Mesothelial cell of epicardium (in vitro differentiated cells): ENCODE measurements around the gene TMEM109. TPM values are rescaled to one million over a fixed set of nuclear protein-coding genes. Genes with fewer than 3 reads are reported as not detected.

Experiments used
- DNase-seq, 2 experiments: peaks; one replicate each; pipeline ENCODE4 v3.0.0; 2021; ENCODE audit warnings: low spot score in 2 of 2; ENCODE audit not compliant: unreplicated experiment in 2 of 2
- H3K27ac Mint-ChIP-seq: 2 replicates; pipeline ENCODE4 v1.8.0; 2021; ENCODE audit warnings: mixed read lengths
- H3K27me3 Mint-ChIP-seq: 2 replicates; pipeline ENCODE4 v1.8.0; 2021; ENCODE audit warnings: low read depth, mixed read lengths
- H3K36me3 Mint-ChIP-seq: 2 replicates; pipeline ENCODE4 v1.8.0; 2021; ENCODE audit warnings: mixed read lengths
- H3K4me1 Mint-ChIP-seq: 2 replicates; pipeline ENCODE4 v1.8.0; 2021; ENCODE audit warnings: mixed read lengths
- H3K4me3 Mint-ChIP-seq: 2 replicates; pipeline ENCODE4 v1.8.0; 2021; ENCODE audit warnings: mild to moderate bottlenecking, moderate library complexity, mixed read lengths
- H3K9me3 Mint-ChIP-seq: 2 replicates; pipeline ENCODE4 v1.8.0; 2021; ENCODE audit warnings: mixed read lengths
- total RNA-seq: library from RNA; stranded (reverse); gene quantifications from 3 replicates; pipeline ENCODE4 v1.2.1, GENCODE V29; 2021
- TF ChIP-seq, protein P1 (sequence below): fragments of 200-600 bp; sonication (generic); IDR thresholded peaks from one replicate; pipeline ENCODE4 v1.5.0; 2021; ENCODE audit warnings: antibody characterized with exemption; ENCODE audit not compliant: unreplicated experiment

Gene TMEM109
- total RNA-seq, 1 donor from 2014 or later: 56.8 TPM

- TF ChIP-seq, protein P1, sequence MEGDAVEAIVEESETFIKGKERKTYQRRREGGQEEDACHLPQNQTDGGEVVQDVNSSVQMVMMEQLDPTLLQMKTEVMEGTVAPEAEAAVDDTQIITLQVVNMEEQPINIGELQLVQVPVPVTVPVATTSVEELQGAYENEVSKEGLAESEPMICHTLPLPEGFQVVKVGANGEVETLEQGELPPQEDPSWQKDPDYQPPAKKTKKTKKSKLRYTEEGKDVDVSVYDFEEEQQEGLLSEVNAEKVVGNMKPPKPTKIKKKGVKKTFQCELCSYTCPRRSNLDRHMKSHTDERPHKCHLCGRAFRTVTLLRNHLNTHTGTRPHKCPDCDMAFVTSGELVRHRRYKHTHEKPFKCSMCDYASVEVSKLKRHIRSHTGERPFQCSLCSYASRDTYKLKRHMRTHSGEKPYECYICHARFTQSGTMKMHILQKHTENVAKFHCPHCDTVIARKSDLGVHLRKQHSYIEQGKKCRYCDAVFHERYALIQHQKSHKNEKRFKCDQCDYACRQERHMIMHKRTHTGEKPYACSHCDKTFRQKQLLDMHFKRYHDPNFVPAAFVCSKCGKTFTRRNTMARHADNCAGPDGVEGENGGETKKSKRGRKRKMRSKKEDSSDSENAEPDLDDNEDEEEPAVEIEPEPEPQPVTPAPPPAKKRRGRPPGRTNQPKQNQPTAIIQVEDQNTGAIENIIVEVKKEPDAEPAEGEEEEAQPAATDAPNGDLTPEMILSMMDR: no peak
- no peak overlapping the region for H3K4me3 Mint-ChIP-seq
- H3K27me3 Mint-ChIP-seq: peaks cover 35% of the 10 kb centered on the region
- H3K9me3 Mint-ChIP-seq: no peaks in the 10 kb centered on the region
- H3K36me3 Mint-ChIP-seq: no peaks in the 10 kb centered on the region
- H3K4me1 Mint-ChIP-seq: peaks cover 28% of the 10 kb centered on the region
- no peak overlapping the region for H3K27ac Mint-ChIP-seq
- no peak for DNase-seq
Observed at GRCh38 chr11:60910711-60911380, 3.1 kb upstream of the TMEM109 start.

- Mint-ChIP-seq H3K27me3 (peaks cover 35% of the 10 kb centered on the region), H3K27ac (peak overlapping the region; percentile 14), H3K9me3 (no peaks in the 10 kb centered on the region), H3K4me3 (no peak overlapping the region), H3K36me3 (no peaks in the 10 kb centered on the region), H3K4me1 (peaks cover 26% of the 10 kb centered on the region)
- no peak for DNase-seq
- TF ChIP-seq, protein P1: no peak
Observed at GRCh38 chr11:60912223-60912850, 1.6 kb upstream of the TMEM109 start.

DNA sequence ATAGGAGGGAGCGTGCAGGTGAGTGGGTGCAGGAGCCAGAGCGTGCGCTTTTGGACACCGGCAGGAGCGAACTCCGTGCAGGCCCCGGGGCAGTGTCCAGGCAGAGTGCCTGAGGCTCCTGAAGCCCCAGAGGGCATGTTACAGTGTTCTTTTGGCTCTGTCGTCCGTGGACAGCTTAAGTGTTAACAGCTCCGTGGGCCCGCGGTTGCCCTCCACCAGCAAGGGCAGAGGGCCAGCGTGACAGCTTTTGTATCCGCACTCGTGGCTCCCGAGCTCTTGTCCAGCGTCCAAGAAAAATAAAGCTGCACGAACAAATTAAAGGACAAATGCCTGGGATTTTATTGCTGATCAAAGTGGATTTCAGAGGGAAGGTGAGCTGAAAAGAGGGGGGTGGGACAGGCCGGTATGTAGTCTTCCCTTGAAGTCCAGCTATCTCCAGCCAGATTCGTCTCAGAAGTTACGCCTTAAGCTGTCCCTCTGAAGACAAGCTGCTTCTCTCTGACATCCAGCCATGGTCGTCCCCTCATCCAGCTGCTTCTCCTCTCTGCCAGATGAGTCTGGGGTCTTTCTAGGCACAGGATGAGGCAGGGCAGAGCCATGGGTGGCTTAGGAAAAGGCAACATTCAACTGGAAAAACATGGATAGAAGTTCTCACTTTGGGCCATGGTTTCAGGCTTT, 968 bp upstream of the TMEM109 start:
- DNase-seq: no peak
- H3K4me1 Mint-ChIP-seq: peaks cover 26% of the 10 kb centered on the region
- H3K4me3 Mint-ChIP-seq: peak overlapping the region; percentile 91
- no peaks in the 10 kb centered on the region for H3K9me3 Mint-ChIP-seq
- H3K36me3 Mint-ChIP-seq: no peaks in the 10 kb centered on the region
- peak overlapping the region; percentile 97 for H3K27ac Mint-ChIP-seq
- peaks cover 32% of the 10 kb centered on the region for H3K27me3 Mint-ChIP-seq
- TF ChIP-seq, protein P1: no peak

GRCh38 chr11:60914633-60915247, 782 bp downstream of the TMEM109 start:
- Mint-ChIP-seq H3K27ac (peak overlapping the region; percentile 94), H3K36me3 (no peaks in the 10 kb centered on the region), H3K27me3 (peaks cover 15% of the 10 kb centered on the region), H3K9me3 (no peaks in the 10 kb centered on the region), H3K4me1 (peaks cover 28% of the 10 kb centered on the region), H3K4me3 (peak overlapping the region; percentile 91)
- TF ChIP-seq, protein P1: no peak
- no peak for DNase-seq

GRCh38 chr11:60915248-60915914, 1.4 kb downstream of the TMEM109 start:
- H3K4me3 Mint-ChIP-seq: peak overlapping the region; percentile 91
- peaks cover 28% of the 10 kb centered on the region for H3K4me1 Mint-ChIP-seq
- H3K9me3 Mint-ChIP-seq: no peaks in the 10 kb centered on the region
- H3K27ac Mint-ChIP-seq: peak overlapping the region; percentile 94
- peaks cover 9% of the 10 kb centered on the region for H3K27me3 Mint-ChIP-seq
- peak in 1 of 2 experiments; percentile 54 for DNase-seq
- TF ChIP-seq, protein P1: no peak
- H3K36me3 Mint-ChIP-seq: peaks cover 1% of the 10 kb centered on the region
